Neural cell (in vitro differentiated cells): ENCODE data around the gene CEMIP. TPM values are rescaled to one million over a fixed set of nuclear protein-coding genes. Genes with fewer than 3 reads are reported as not detected.

ENCODE experiments used
- H2AFZ ChIP-seq: fragments of 200-600, 300-800 bp; sonication (generic), shearing (Covaris generic); 2 replicates; pipeline ENCODE4 v1.6.0; 2014; ENCODE audit warnings: low read depth, mild to moderate bottlenecking, antibody characterized with exemption, low read length, moderate library complexity
- H3F3A ChIP-seq: fragments of 200-600 bp; shearing (Covaris generic); 2 replicates; pipeline ENCODE4 v1.6.1; 2016; ENCODE audit warnings: mild to moderate bottlenecking, moderate library complexity, mixed read lengths, antibody characterized with exemption, low read length; ENCODE audit not compliant: insufficient read depth, poor library complexity, severe bottlenecking
- H3K27ac ChIP-seq: fragments of 200-600, 300-800 bp; sonication (generic), shearing (Covaris generic); 2 replicates; pipeline ENCODE4 v1.5.1; 2014; ENCODE audit warnings: mild to moderate bottlenecking, low read length, moderate library complexity
- H3K27me3 ChIP-seq: fragments of 300-800, 200-600 bp; sonication (generic), shearing (Covaris generic); 2 replicates; pipeline ENCODE4 v1.6.0; 2014; ENCODE audit warnings: mild to moderate bottlenecking, low read depth, low read length, moderate library complexity; ENCODE audit not compliant: insufficient read depth
- H3K36me3 ChIP-seq: fragments of 300-800, 200-600 bp; sonication (generic), shearing (Covaris generic); 2 replicates; pipeline ENCODE4 v1.5.1; 2014; ENCODE audit warnings: mild to moderate bottlenecking, antibody characterized with exemption, low read length, moderate library complexity; ENCODE audit not compliant: insufficient read depth
- H3K4me2 ChIP-seq: fragments of 300-800, 200-600 bp; sonication (generic), shearing (Covaris generic); 2 replicates; pipeline ENCODE4 v1.6.0; 2014; ENCODE audit warnings: mild to moderate bottlenecking, low read length
- H3K4me3 ChIP-seq: fragments of 300-800, 200-600 bp; sonication (generic), shearing (Covaris generic); 2 replicates; pipeline ENCODE4 v1.5.1; 2014; ENCODE audit warnings: mild to moderate bottlenecking, low read length, moderate library complexity
- H3K79me2 ChIP-seq: fragments of 200-600 bp; shearing (Covaris generic); replicated peaks from 2 replicates; pipeline ENCODE4 v1.6.0; 2014; ENCODE audit warnings: mild to moderate bottlenecking, low read length, moderate library complexity; ENCODE audit not compliant: insufficient read depth
- H3K9ac ChIP-seq: fragments of 300-800, 200-600 bp; sonication (generic), shearing (Covaris generic); 2 replicates; pipeline ENCODE4 v1.6.1; 2016; ENCODE audit warnings: mild to moderate bottlenecking, low read length, mixed read lengths
- H3K9me2 ChIP-seq: fragments of 200-600 bp; shearing (Covaris generic); 2 replicates; pipeline ENCODE4 v1.6.1; 2016; ENCODE audit warnings: mild to moderate bottlenecking, low read length, mixed read lengths; ENCODE audit not compliant: insufficient read depth
- H3K9me3 ChIP-seq: fragments of 200-600, 300-800 bp; sonication (generic), shearing (Covaris generic); 2 replicates; pipeline ENCODE4 v1.6.1; 2016; ENCODE audit warnings: mild to moderate bottlenecking, mixed run types, low read length, moderate library complexity, mixed read lengths
- H4K20me1 ChIP-seq: fragments of 200-600 bp; shearing (Covaris generic); 2 replicates; pipeline ENCODE4 v1.6.1; 2016; ENCODE audit warnings: mild to moderate bottlenecking, mixed run types; ENCODE audit not compliant: insufficient read depth
- CTCF ChIP-seq: fragments of 450-650 bp; IDR thresholded peaks from 2 replicates; pipeline ENCODE4 v1.5.1; 2014; ENCODE audit warnings: antibody characterized with exemption, mild to moderate bottlenecking, moderate library complexity; ENCODE audit not compliant: poor library complexity, severe bottlenecking
- EP300 ChIP-seq: fragments of 450-650 bp; conservative IDR thresholded peaks from 2 replicates; pipeline ENCODE4 v1.6.1; 2014; ENCODE audit warnings: antibody characterized with exemption, mild to moderate bottlenecking, moderate library complexity; ENCODE audit not compliant: poor library complexity, severe bottlenecking
- EZH2 ChIP-seq: fragments of 200-600, 300-800 bp; shearing (Covaris generic), sonication (generic); IDR thresholded peaks from 2 replicates; pipeline ENCODE4 v1.6.1; 2014; ENCODE audit warnings: antibody characterized with exemption, low read length, borderline replicate concordance, mild to moderate bottlenecking; ENCODE audit not compliant: insufficient read depth, poor library complexity, severe bottlenecking
- MXI1 ChIP-seq: fragments of 450-650 bp; conservative IDR thresholded peaks from 2 replicates; pipeline ENCODE4 v1.6.1; 2014; ENCODE audit warnings: antibody characterized with exemption, mild to moderate bottlenecking; ENCODE audit not compliant: poor library complexity, severe bottlenecking
- POLR2AphosphoS5 ChIP-seq: IDR thresholded peaks from 2 replicates; pipeline ENCODE4 v1.6.1; 2012
- RAD21 ChIP-seq: fragments of 450-650 bp; conservative IDR thresholded peaks from 2 replicates; pipeline ENCODE4 v1.6.1; 2014; ENCODE audit warnings: antibody characterized with exemption, mild to moderate bottlenecking, moderate library complexity
- REST ChIP-seq: IDR thresholded peaks from 2 replicates; pipeline ENCODE4 v1.6.1; 2012; ENCODE audit warnings: borderline replicate concordance
- SMC3 ChIP-seq: fragments of 450-650 bp; conservative IDR thresholded peaks from 2 replicates; pipeline ENCODE4 v1.6.1; 2014; ENCODE audit warnings: antibody characterized with exemption, mild to moderate bottlenecking, moderate library complexity; ENCODE audit not compliant: poor library complexity
- TAF1 ChIP-seq: IDR thresholded peaks from 2 replicates; pipeline ENCODE4 v1.6.1; 2012; ENCODE audit warnings: low read depth
- polyA plus RNA-seq: library from polyadenylated mRNA; depleted of rRNA; stranded (reverse); fragments of >200 nt; gene quantifications from 2 replicates; pipeline ENCODE4 v1.2.3, GENCODE V29; 2014

Gene CEMIP
- polyA plus RNA-seq, 1 donor from 2014 or later, result 0.04 TPM

- Histone ChIP-seq H3K9me2 (no peaks in the 10 kb centered on the region), H3K9me3 (no peaks in the 10 kb centered on the region), H3K9ac (no peak overlapping the region), H3K27me3 (no peaks in the 10 kb centered on the region), H3K36me3 (no peaks in the 10 kb centered on the region), H3K4me3 (no peak overlapping the region), H3K4me2 (no peak overlapping the region), H3K27ac (no peak overlapping the region), H2AFZ (no peak overlapping the region), H3K79me2 (no peaks in the 10 kb centered on the region), H4K20me1 (no peaks in the 10 kb centered on the region), H3F3A (no peaks in the 10 kb centered on the region)
- TF ChIP-seq SMC3, result no peak
These were observed 70.1 kb downstream of the CEMIP start for GRCh38 chr15:80849308-80849707.

- no peak for TF ChIP-seq RAD21
- no peak for TF ChIP-seq TAF1
- TF ChIP-seq EZH2, result no peak
- TF ChIP-seq EP300, result no peak
- TF ChIP-seq CTCF, result no peak
- no peak for TF ChIP-seq REST
- TF ChIP-seq SMC3, result no peak
- TF ChIP-seq POLR2AphosphoS5, result no peak
- TF ChIP-seq MXI1, result no peak
- Histone ChIP-seq H3K9me2 (no peaks in the 10 kb centered on the region), H3K27me3 (no peaks in the 10 kb centered on the region)
These were observed 71.8 kb downstream of the CEMIP start for GRCh38 chr15:80850941-80851451.

GRCh38 chr15:80852676-80853075, 73.5 kb downstream of the CEMIP start:
- no peak overlapping the region for H3K4me3 ChIP-seq
- H4K20me1 ChIP-seq, result no peaks in the 10 kb centered on the region
- H3K4me2 ChIP-seq, result no peak overlapping the region
- no peaks in the 10 kb centered on the region for H3K9me3 ChIP-seq
- no peaks in the 10 kb centered on the region for H3K36me3 ChIP-seq
- no peak overlapping the region for H3K27ac ChIP-seq
- no peaks in the 10 kb centered on the region for H3K9me2 ChIP-seq
- TF ChIP-seq RAD21, result no peak
- no peak for TF ChIP-seq CTCF
- TF ChIP-seq EP300, result no peak
- TF ChIP-seq MXI1, result no peak
- no peak for TF ChIP-seq REST
- TF ChIP-seq SMC3, result no peak
- TF ChIP-seq TAF1, result no peak
- TF ChIP-seq EZH2, result no peak
- TF ChIP-seq POLR2AphosphoS5, result no peak
- no peaks in the 10 kb centered on the region for H3K27me3 ChIP-seq
- H3K9ac ChIP-seq, result no peak overlapping the region
- no peaks in the 10 kb centered on the region for H3F3A ChIP-seq
- no peaks in the 10 kb centered on the region for H3K79me2 ChIP-seq
- no peak overlapping the region for H2AFZ ChIP-seq

More at GRCh38 chr15:80850941-80851451, 71.8 kb downstream of the CEMIP start:
- Histone ChIP-seq H3K9me3 (no peaks in the 10 kb centered on the region), H3K4me3 (no peak overlapping the region), H4K20me1 (no peaks in the 10 kb centered on the region), H3K79me2 (no peaks in the 10 kb centered on the region), H3F3A (no peaks in the 10 kb centered on the region), H3K27ac (no peak overlapping the region), H3K4me2 (no peak overlapping the region), H3K9ac (no peak overlapping the region), H3K36me3 (no peaks in the 10 kb centered on the region), H2AFZ (no peak overlapping the region)
